Kidney (tissue), 14 donors: ENCODE measurements around the gene PIGS. TPM values are rescaled to one million over a fixed set of nuclear protein-coding genes. Genes with fewer than 3 reads are reported as not detected.

Source experiments
- DNase-seq, 5 donors: peaks; one replicate each; pipeline ENCODE4 v3.0.0-alpha.2; 2013 to 2020
- FAIRE-seq: peaks from 2 replicates; lab custom pipeline; 2012; peaks lifted over from hg19 to GRCh38; lab: Jason Lieb, UNC
- H3K27ac ChIP-seq, 2 donors: one replicate each; pipeline ENCODE4 v1.7.0; 2013; ENCODE audit warnings: low read depth in 2 of 2, low read length in 2 of 2, inconsistent platforms in 1 of 2
- H3K27me3 ChIP-seq: one replicate; pipeline ENCODE4 v1.7.1; 2013; ENCODE audit warnings: low read length, inconsistent platforms; ENCODE audit not compliant: control insufficient read depth, insufficient read depth
- H3K36me3 ChIP-seq, 3 donors: one replicate each; pipeline versions ENCODE4 v1.7.0 to v1.7.1; 2013; ENCODE audit warnings: low read length in 3 of 3, control low read depth in 1 of 3, inconsistent platforms in 1 of 3; ENCODE audit not compliant: insufficient read depth in 3 of 3, control insufficient read depth in 2 of 3
- H3K4me1 ChIP-seq, 3 donors: one replicate each; pipeline versions ENCODE4 v1.7.0 to v1.7.1; 2013; ENCODE audit warnings: low read length in 3 of 3, inconsistent platforms in 1 of 3, low read depth in 1 of 3; ENCODE audit not compliant: control insufficient read depth in 2 of 3, insufficient read depth in 2 of 3
- H3K4me3 ChIP-seq, 3 donors: one replicate each; pipeline versions ENCODE4 v1.7.0 to v1.8.1; 2013; ENCODE audit warnings: low read length in 3 of 3, control low read depth in 1 of 3, inconsistent platforms in 1 of 3
- H3K9ac ChIP-seq, 3 donors: one replicate each; pipeline versions ENCODE4 v1.7.0 to v1.7.1; 2013; ENCODE audit warnings: low read length in 3 of 3, control low read depth in 1 of 3, inconsistent platforms in 1 of 3
- H3K9me3 ChIP-seq, 3 donors: one replicate each; pipeline versions ENCODE4 v1.7.0 to v1.7.1; 2013; ENCODE audit warnings: low read length in 3 of 3, control low read depth in 1 of 3, inconsistent platforms in 1 of 3; ENCODE audit not compliant: control insufficient read depth in 2 of 3, insufficient read depth in 1 of 3
- intact Hi-C: fragments of 100-400 bp; cut with DNase I; formaldehyde crosslinking; loops from one replicate; pipeline ENCODE4 v1.11.1; 2022
- polyA plus RNA-seq: library from polyadenylated mRNA; stranded (reverse); fragments of 350-450 nt; fragmentation: Illumina TruSeq; extraction: RNeasy Lipid Tissue Mini Kit (QIAGEN cat#74804); gene quantifications from one replicate; pipeline ENCODE4 v1.2.3, GENCODE V29; 2014; ENCODE audit warnings: low read depth, low replicate concordance; ENCODE audit not compliant: insufficient read depth
- total RNA-seq: library from RNA; stranded (reverse); fragmentation: NEBNext Ultra II Directional; extraction: Animal tissue kit (Norgen Biotek cat#: 25700); gene quantifications from one replicate; pipeline ENCODE4 v1.2.1, GENCODE V29; 2021
- TF ChIP-seq, protein P1 (sequence below): IDR thresholded peaks from 3 replicates; pipeline ENCODE4 v1.5.1; 2012; ENCODE audit warnings: mild to moderate bottlenecking, moderate library complexity, borderline replicate concordance; ENCODE audit not compliant: insufficient read depth; ENCODE audit errors: extremely low read depth
- donor health status: control.
- donor health status: control.
- donor health status: control.
- donor health status: control.
- donor health status: control.
- donor health status: DM: yes; HTN: yes; CAD: no.
- donor health status: Normal renal cell carcinoma (clear cell type).

The PIGS gene
- total and polyA plus RNA-seq, 2 donors from 2014 or later = 60.6 to 75.0 TPM

GRCh38 chr17:28584434-28584833 lies 13.1 kb upstream of the PIGS start:
- FAIRE-seq = no peak
- no peaks in the 10 kb centered on the region for H3K9me3 ChIP-seq
- H3K27me3 ChIP-seq = no peaks in the 10 kb centered on the region
- no peaks in the 10 kb centered on the region for H3K4me1 ChIP-seq
- H3K36me3 ChIP-seq = peaks cover 6 to 50% (median 31%) of the 10 kb centered on the region in 3 donors
- H3K9ac ChIP-seq = no peak overlapping the region
- TF ChIP-seq, protein P1, sequence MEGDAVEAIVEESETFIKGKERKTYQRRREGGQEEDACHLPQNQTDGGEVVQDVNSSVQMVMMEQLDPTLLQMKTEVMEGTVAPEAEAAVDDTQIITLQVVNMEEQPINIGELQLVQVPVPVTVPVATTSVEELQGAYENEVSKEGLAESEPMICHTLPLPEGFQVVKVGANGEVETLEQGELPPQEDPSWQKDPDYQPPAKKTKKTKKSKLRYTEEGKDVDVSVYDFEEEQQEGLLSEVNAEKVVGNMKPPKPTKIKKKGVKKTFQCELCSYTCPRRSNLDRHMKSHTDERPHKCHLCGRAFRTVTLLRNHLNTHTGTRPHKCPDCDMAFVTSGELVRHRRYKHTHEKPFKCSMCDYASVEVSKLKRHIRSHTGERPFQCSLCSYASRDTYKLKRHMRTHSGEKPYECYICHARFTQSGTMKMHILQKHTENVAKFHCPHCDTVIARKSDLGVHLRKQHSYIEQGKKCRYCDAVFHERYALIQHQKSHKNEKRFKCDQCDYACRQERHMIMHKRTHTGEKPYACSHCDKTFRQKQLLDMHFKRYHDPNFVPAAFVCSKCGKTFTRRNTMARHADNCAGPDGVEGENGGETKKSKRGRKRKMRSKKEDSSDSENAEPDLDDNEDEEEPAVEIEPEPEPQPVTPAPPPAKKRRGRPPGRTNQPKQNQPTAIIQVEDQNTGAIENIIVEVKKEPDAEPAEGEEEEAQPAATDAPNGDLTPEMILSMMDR = no peak
- no peak overlapping the region for H3K4me3 ChIP-seq
- no peak for DNase-seq
- intact Hi-C loops = no loop called here
- no peak overlapping the region for H3K27ac ChIP-seq

DNA sequence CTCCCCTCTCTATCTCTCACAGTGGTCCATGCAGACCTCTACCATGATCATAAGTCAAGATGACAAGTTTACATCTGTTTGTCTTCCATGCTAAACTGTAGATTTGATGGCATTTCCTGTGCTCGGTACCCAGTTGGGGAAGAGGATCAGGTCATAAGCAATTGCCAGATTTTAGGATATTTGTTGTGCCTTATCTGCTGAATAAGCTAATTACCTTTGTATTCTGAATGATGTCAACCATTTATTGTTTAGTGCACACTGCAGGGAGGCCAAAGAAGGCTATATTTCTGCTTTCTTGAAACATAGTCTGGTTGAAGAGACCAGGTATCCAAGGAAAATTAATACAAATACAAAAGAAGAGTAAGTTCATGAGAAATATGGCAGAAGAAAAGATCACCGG lies 11.2 kb upstream of the PIGS start:
- Histone ChIP-seq H3K27ac (no peak overlapping the region), H3K4me1 (no peaks in the 10 kb centered on the region), H3K36me3 (peaks cover 8 to 53% (median 32%) of the 10 kb centered on the region in 3 donors), H3K9me3 (no peaks in the 10 kb centered on the region), H3K27me3 (no peaks in the 10 kb centered on the region), H3K4me3 (no peak overlapping the region), H3K9ac (no peak overlapping the region)
- FAIRE-seq = no peak
- intact Hi-C loops = no loop called here
- TF ChIP-seq, protein P1 = no peak
- DNase-seq = no peak

GRCh38 chr17:28580959-28581358 lies 9.6 kb upstream of the PIGS start:
- FAIRE-seq (no peak), DNase-seq (no peak)
- Histone ChIP-seq H3K9ac (no peak overlapping the region), H3K9me3 (no peaks in the 10 kb centered on the region), H3K27ac (no peak overlapping the region), H3K27me3 (no peaks in the 10 kb centered on the region), H3K4me1 (peaks cover 0 to 3% (median 0%) of the 10 kb centered on the region in 3 donors), H3K4me3 (no peak overlapping the region), H3K36me3 (peaks cover 8 to 49% (median 32%) of the 10 kb centered on the region in 3 donors)
- TF ChIP-seq, protein P1 = no peak
- intact Hi-C loops = no loop called here

DNA sequence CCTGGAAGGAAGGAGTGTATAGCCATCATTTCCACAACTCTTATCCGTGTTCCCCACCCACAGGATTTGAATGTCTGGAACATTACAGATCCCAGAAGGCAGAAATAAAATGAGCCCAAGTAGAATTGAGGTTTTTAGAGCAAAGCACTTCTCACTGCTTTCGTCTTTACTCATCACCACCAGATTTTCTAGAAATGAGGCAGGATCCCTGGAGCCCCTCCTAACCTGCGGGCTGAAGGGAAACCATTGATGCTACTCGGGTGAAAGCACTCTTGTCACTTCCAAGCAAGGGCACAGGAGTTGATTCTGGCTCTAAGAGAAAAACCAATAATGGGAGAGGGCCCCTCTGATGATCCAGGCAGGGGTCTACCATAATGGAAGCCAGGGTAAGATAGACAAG lies 8.2 kb upstream of the PIGS start:
- Histone ChIP-seq H3K27me3 (no peaks in the 10 kb centered on the region), H3K9ac (no peak overlapping the region), H3K36me3 (peaks cover 8 to 35% (median 23%) of the 10 kb centered on the region in 3 donors), H3K4me3 (no peak overlapping the region), H3K27ac (no peak overlapping the region), H3K9me3 (no peaks in the 10 kb centered on the region), H3K4me1 (peaks cover 0 to 3% (median 0%) of the 10 kb centered on the region in 3 donors)
- no peak for DNase-seq
- FAIRE-seq = no peak
- TF ChIP-seq, protein P1 = no peak
- intact Hi-C loops = no loop called here
